Ascending aorta (tissue), 2 donors: Measurements from ENCODE around the gene UBAC2. TPM values are rescaled to one million over a fixed set of nuclear protein-coding genes. Genes with fewer than 3 reads are reported as not detected.

ENCODE experiments used
- DNase-seq, 2 donors: peaks; one replicate each; pipeline ENCODE4 v3.0.0-alpha.2; 2019; ENCODE audit warnings: low spot score in 2 of 2
- H3K27ac ChIP-seq, 2 donors: fragments of 200-600 bp; sonication (generic); one replicate each; pipeline ENCODE4 v1.5.1; 2016 to 2017; ENCODE audit warnings: mild to moderate bottlenecking in 1 of 2
- H3K27me3 ChIP-seq: fragments of 200-600 bp; sonication (generic); one replicate; pipeline ENCODE4 v1.5.1; 2017
- H3K36me3 ChIP-seq, 2 donors: fragments of 200-600 bp; sonication (generic); one replicate each; pipeline ENCODE4 v1.5.1; 2016
- H3K4me1 ChIP-seq, 2 donors: fragments of 200-600 bp; sonication (generic); one replicate each; pipeline ENCODE4 v1.5.1; 2016 to 2017; ENCODE audit warnings: mild to moderate bottlenecking in 1 of 2
- H3K4me3 ChIP-seq, 2 donors: fragments of 200-600 bp; sonication (generic); one replicate each; pipeline ENCODE4 v1.5.1; 2016 to 2017; ENCODE audit warnings: mild to moderate bottlenecking in 1 of 2
- H3K9me3 ChIP-seq, 2 donors: fragments of 200-600 bp; sonication (generic); one replicate each; pipeline ENCODE4 v1.5.1; 2016
- intact Hi-C: fragments of 100-400 bp; cut with DNase I; formaldehyde crosslinking; loops from one replicate; pipeline ENCODE4 v1.15.1; 2023
- total RNA-seq: library from RNA; depleted of rRNA; stranded (reverse); fragments of >200 nt; gene quantifications from one replicate; pipeline ENCODE4 v1.1.0, GENCODE V29; 2016
- TF ChIP-seq, protein P1 (sequence below), 3 experiments: fragments of 200-600 bp in 2 of 3; fragments of 450-650 bp in 1 of 3; sonication (generic) in 2 of 3; IDR thresholded peaks; one replicate each; pipeline ENCODE4 v1.5.1; 2016 to 2019; ENCODE audit warnings: antibody characterized with exemption in 3 of 3, mild to moderate bottlenecking in 1 of 3, moderate library complexity in 1 of 3

The UBAC2 gene
- total RNA-seq, 1 donor from 2014 or later = 67.8 TPM

GRCh38 chr13:99256709-99257108 is 56.1 kb downstream of the UBAC2 start:
- H3K36me3 ChIP-seq = peaks cover 0 to 3% of the 10 kb centered on the region in 2 donors
- no peaks in the 10 kb centered on the region for H3K27me3 ChIP-seq
- intact Hi-C loops = no loop called here
- TF ChIP-seq, protein P1, sequence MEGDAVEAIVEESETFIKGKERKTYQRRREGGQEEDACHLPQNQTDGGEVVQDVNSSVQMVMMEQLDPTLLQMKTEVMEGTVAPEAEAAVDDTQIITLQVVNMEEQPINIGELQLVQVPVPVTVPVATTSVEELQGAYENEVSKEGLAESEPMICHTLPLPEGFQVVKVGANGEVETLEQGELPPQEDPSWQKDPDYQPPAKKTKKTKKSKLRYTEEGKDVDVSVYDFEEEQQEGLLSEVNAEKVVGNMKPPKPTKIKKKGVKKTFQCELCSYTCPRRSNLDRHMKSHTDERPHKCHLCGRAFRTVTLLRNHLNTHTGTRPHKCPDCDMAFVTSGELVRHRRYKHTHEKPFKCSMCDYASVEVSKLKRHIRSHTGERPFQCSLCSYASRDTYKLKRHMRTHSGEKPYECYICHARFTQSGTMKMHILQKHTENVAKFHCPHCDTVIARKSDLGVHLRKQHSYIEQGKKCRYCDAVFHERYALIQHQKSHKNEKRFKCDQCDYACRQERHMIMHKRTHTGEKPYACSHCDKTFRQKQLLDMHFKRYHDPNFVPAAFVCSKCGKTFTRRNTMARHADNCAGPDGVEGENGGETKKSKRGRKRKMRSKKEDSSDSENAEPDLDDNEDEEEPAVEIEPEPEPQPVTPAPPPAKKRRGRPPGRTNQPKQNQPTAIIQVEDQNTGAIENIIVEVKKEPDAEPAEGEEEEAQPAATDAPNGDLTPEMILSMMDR (IDR thresholded peaks at IDR 0.05) = no peak
- no peaks in the 10 kb centered on the region for H3K9me3 ChIP-seq
- DNase-seq = no peak
- no peak overlapping the region for H3K27ac ChIP-seq
- H3K4me1 ChIP-seq = peaks cover 0 to 2% of the 10 kb centered on the region in 2 donors
- H3K4me3 ChIP-seq = no peak overlapping the region

- intact Hi-C loops = no loop called here
- TF ChIP-seq, protein P1 (IDR thresholded peaks at IDR 0.05) = no peak
- H3K27me3 ChIP-seq = no peaks in the 10 kb centered on the region
Measured at GRCh38 chr13:99257291-99257690, 56.6 kb downstream of the UBAC2 start.

GRCh38 chr13:99258210-99258860 is 57.7 kb downstream of the UBAC2 start, which contains the start of gene GPR18:
Gene GPR18 (minus strand): TSS chr13:99258379. CDS start chr13:99255872, 2,507 bp downstream.
- TF ChIP-seq, protein P1 (IDR thresholded peaks at IDR 0.05) = no peak
- peaks cover 0 to 2% of the 10 kb centered on the region in 2 donors for H3K4me1 ChIP-seq
- intact Hi-C loops = no loop called here
- no peaks in the 10 kb centered on the region for H3K27me3 ChIP-seq
- H3K4me3 ChIP-seq = no peak within 1 kb of the TSS
- H3K36me3 ChIP-seq = peaks cover 0 to 3% of the 10 kb centered on the region in 2 donors
- no peaks in the 10 kb centered on the region for H3K9me3 ChIP-seq
- no peak within 1 kb of the TSS for H3K27ac ChIP-seq
- DNase-seq = no peak

More at GRCh38 chr13:99257291-99257690, 56.6 kb downstream of the UBAC2 start:
- H3K36me3 ChIP-seq = peaks cover 0 to 3% of the 10 kb centered on the region in 2 donors
- peaks cover 0 to 2% of the 10 kb centered on the region in 2 donors for H3K4me1 ChIP-seq
- no peak for DNase-seq
- no peak overlapping the region for H3K4me3 ChIP-seq
- H3K27ac ChIP-seq = no peak overlapping the region
- H3K9me3 ChIP-seq = no peaks in the 10 kb centered on the region

DNA sequence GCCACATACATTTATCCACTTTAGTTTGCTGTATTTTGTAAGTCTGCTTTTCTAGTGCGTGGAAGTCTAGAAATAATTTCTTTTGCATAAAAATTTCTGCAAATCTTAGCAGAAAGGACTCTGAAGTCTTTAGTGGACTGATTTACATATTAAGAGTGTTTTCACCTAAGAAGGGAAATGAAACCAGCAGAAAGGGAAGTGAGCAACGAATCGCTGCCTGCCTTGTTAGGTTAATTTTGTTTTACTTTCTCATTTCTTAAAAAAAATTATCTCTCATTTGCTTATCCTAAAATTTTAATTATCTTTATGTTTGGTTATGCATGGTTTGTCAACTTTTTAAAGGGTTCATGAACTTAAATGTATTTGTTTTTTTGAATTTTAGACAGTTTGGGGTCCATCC is 58.3 kb downstream of the UBAC2 start:
- Histone ChIP-seq H3K4me3 (no peak overlapping the region), H3K36me3 (no peaks in the 10 kb centered on the region), H3K27me3 (no peaks in the 10 kb centered on the region), H3K4me1 (peaks cover 0 to 2% of the 10 kb centered on the region in 2 donors), H3K9me3 (no peaks in the 10 kb centered on the region), H3K27ac (no peak overlapping the region)
- intact Hi-C loops = no loop called here
- TF ChIP-seq, protein P1 (IDR thresholded peaks at IDR 0.05) = no peak
- DNase-seq = no peak

GRCh38 chr13:99260216-99260615 is 59.6 kb downstream of the UBAC2 start:
- no peaks in the 10 kb centered on the region for H3K36me3 ChIP-seq
- intact Hi-C loops = no loop called here
- no peaks in the 10 kb centered on the region for H3K27me3 ChIP-seq
- DNase-seq = no peak
- H3K4me1 ChIP-seq = peaks cover 0 to 2% of the 10 kb centered on the region in 2 donors
- no peak overlapping the region for H3K27ac ChIP-seq
- H3K9me3 ChIP-seq = no peaks in the 10 kb centered on the region
- no peak overlapping the region for H3K4me3 ChIP-seq
- TF ChIP-seq, protein P1 (IDR thresholded peaks at IDR 0.05) = no peak
